GM21619 (cell line): ENCODE results near the gene TMUB2.
"Not testable (repeated sequence)": the region's sequence is repeated elsewhere in the genome, so short reads cannot be mapped to it uniquely, and the experiment has no call there.

Source experiments
- ATAC-seq: cut with Tn5 transposase; IDR thresholded peaks from one replicate; pipeline ENCODE4 v1.9.1; 2021; ENCODE audit not compliant: unreplicated experiment

TMUB2 gene

DNA sequence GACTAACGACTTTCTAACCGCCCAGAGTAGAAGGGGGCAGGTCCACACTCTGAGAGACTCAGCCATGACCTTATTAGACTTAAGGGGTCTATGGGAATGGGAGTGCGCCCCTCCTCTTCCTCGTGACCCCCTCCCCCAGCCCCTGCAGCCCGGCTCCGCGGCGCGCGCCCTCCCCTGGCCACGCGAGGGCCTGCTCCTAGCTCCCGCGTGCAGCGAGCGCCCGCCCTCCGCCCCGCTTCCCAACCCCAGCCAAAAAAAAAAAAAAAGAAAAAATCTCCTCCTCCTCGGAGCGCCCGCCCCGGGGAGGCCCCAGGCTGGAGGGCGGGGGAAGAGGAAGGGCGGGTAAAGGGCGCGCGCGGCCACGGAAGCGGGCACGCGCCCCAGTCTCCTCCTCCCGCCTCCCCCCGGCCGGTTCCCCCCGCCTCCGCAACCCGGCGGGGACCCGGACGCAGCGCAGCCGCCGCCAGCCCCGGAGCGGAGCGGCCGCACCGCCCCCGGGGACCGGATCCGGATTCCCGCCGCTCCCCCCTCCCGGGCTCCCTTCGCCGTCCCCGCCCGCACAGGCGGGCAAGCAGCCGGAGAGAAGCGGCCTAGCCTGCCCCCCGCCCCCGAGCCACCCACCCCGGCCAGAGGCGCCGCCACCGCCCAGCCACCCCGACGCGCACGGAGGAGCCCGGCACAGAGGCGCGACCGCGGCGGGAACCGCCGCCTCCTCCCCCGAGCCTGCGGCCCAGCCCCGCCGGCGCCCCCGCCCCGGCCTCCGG is 31.8 kb downstream of the TMUB2 start:
- ATAC-seq, result peak; percentile 27

DNA sequence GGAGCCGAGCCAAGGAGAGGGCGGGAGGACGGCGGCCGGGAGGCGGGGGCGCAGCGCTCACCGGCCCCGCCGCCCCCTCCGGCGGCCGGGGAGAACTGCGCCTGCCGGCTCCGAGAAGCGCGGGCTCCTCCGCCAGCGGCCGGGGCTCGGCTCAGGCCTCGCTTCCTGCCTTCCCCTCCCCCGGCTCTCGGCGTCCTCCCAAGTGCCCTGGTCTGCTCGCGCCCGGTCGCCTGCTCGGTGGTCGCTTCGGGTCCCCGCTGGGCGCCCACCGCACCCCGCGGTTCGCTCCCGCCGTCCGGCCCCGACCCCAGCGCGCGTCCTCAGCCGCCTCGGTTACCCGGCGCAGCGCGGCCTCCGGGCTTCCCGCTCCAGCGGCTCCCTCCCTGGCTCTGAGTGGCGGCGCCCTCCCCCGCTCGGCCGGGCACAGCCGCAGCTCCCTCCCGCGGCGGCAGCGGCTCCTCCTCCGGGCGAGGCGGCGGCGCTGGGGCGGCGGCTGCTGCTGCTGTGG is 32.4 kb downstream of the TMUB2 start:
- ATAC-seq, result peak; percentile 29

DNA sequence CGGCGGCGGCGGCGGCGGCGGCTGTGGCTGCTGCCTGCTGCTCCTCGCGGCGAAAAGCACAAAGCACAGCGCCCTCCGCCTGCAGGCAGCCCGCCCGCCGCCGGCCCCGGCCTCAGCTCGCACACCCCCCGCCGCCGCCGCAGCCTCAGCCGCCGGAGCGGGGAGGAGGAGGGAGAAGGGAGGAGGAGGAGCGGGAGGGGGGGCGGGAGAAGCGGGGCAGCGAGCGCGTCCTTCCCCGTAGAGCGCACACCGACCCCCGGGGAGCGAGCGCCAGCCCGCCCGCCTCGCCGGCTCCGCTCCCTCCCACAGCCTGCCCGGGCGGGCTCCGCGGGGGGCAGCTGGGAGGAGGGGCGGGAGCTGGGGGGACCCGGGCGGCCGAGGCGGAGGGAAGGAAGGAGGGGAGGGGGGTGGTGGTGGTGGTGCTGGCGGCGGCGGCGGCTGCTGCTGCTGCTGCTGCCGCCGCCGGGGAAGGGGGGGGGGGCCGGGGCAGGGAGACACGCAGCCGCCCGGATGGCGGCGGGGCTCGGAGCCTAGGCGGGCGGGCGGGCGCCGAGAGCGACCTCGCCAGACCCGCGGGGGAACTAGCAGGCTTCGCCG is 32.9 kb downstream of the TMUB2 start, which contains the start of gene UBTF:
Gene UBTF (minus strand): TSS at position 60 of the 597 bp plus-strand sequence. CDS start 1,446 bp downstream, outside the sequence.
- peak; percentile 12 for ATAC-seq

DNA sequence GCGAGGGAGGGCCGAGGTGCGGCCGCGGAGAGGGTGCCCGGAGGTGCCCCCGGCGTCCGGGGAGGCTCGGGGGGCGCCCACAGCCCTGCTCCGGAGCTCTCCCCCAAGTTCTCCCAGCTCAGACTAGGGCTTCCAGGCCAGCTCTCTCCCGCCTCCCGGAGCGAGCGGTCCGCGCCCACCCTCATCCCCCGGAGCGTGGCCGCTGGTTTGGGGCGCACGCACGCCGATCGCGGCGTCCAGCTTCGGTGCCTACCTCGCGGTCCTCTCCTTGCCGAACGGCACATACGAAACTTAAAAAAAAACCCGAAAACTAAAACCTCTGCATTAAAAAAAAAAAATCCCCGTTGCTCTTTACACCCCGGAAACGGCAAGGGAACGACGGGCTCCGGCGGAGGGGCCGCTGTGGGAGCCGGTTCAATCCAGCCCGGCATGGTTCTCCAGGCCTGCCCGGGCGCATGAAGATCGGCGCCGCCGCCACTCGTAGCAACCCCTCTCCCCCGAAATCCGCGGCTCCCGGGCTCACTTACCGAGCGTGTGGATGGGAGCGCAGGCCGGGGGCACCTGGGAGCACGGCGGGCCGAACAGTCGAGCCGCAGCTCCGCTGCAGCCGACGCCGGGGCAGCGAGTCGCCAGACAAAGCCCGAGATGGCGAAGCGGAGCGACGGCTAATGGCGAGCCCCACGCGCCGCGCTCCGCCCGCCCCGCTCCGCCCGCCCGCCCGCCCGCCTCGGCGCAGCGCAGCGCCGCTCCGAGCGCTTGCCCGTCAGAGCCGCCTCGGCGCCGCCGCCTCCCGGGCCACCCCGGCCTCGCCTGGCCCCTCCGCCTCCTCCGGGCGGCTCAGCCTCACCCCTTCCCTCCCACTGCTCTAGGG is 33.7 kb downstream of the TMUB2 start:
- ATAC-seq, result no peak

- ATAC-seq, result no peak
These were observed 34.5 kb downstream of the TMUB2 start for GRCh38 chr17:44221084-44221861.

- no peak for ATAC-seq
These were observed 35.0 kb downstream of the TMUB2 start for GRCh38 chr17:44221862-44222111.

- no peak for ATAC-seq
These were observed 35.5 kb downstream of the TMUB2 start for GRCh38 chr17:44222112-44222869.

DNA sequence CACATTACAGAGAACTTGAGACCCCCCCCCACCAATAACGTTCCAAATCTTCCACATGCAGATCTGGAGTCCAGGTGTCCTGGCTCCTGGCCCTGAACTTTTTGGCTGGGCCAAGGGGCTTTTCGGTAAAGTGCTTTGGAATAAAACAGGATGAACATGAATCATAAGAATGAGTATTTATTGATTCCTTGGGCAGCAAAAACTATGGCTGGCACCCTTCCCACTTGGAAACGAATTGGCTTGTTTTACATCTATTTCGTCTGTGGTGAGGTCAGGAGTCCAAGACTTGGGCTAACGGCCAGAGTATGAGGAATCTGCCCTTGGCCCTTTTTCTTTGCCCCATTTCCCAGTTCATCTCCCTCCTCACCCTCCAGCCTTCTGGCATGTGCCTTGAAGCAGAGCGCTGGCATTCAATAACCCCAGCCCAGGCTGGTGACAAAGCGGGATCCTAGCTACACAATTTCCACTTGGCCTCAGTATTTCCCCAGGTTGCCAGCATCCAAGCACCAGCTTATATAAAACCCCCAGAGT is 36.8 kb downstream of the TMUB2 start:
- no peak for ATAC-seq

GRCh38 chr17:44229090-44229489 is 42.3 kb downstream of the TMUB2 start:
- no peak for ATAC-seq

- no peak for ATAC-seq
These were observed 43.4 kb downstream of the TMUB2 start for GRCh38 chr17:44230140-44230539.

DNA sequence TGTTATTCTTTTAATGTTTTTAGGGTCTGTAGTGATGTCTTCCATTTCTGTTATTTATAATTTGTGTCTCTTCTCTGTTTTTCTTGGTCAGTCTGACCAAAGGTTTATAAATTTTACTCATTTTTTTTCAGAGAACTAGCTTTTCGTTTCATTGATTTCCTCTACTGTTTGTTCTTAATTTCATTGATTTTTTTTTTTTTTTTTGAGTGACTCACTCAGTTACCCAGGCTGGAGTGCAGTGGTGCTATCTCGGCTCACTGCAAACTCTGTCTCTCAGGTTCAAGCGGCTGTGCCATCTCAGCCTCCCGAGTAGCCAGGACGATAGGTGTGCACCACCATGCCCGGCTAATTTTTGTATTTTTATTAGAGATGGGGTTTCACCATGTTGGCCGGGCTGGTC is 45.3 kb downstream of the TMUB2 start:
- no peak for ATAC-seq

- ATAC-seq, result no peak
These were observed 46.8 kb downstream of the TMUB2 start for GRCh38 chr17:44233582-44233981.

GRCh38 chr17:44235583-44235936 is 48.8 kb downstream of the TMUB2 start:
- no peak for ATAC-seq

- no peak for ATAC-seq
These were observed 49.7 kb downstream of the TMUB2 start for GRCh38 chr17:44236444-44236991.

GRCh38 chr17:44237886-44238285 is 51.1 kb downstream of the TMUB2 start:
- not testable (repeated sequence) for ATAC-seq

DNA sequence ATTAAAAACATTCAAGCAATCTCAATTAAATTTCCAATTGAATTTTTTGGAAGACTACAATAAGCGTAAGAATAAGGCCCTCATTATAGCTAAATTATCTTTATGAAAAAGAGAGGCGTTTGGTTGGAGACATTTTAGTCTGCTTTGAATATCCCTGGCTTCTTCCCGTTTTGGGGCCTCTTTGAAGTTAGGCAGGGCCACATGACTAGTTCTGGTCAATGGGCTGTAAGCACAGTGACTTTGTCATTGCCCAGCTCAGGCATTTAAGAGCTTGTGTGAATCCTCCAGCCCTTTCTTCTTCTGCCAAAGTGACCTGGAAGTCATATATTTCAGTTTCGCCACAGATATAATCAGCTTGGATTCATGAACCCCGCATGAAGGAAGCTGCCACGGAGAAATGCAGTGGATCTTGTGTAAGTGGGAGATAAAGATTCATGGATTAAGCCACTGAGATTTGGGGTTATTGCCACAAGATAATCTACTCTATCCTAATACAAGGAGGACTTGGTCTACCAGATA is 54.4 kb downstream of the TMUB2 start:
- no peak for ATAC-seq
